GM10847 (cell line): ENCODE data around the gene PRUNE2.

Source experiments
- POLR2A ChIP-seq: IDR thresholded peaks from 2 replicates; pipeline ENCODE4 v1.6.1; 2011; ENCODE audit not compliant: insufficient read length; ENCODE audit errors: extremely low read depth

PRUNE2 gene

GRCh38 chr9:76904661-76905457, 1.1 kb downstream of the PRUNE2 start:
- no peak for TF ChIP-seq POLR2A

GRCh38 chr9:76902395-76902794, 3.5 kb downstream of the PRUNE2 start:
- TF ChIP-seq POLR2A, result no peak

GRCh38 chr9:76901801-76902200, 4.1 kb downstream of the PRUNE2 start:
- no peak for TF ChIP-seq POLR2A

GRCh38 chr9:76900884-76901440, 5.0 kb downstream of the PRUNE2 start:
- no peak for TF ChIP-seq POLR2A

- no peak for TF ChIP-seq POLR2A
These were observed 7.1 kb downstream of the PRUNE2 start for GRCh38 chr9:76898786-76899185.

GRCh38 chr9:76897804-76898525, 7.9 kb downstream of the PRUNE2 start:
- TF ChIP-seq POLR2A, result no peak

- TF ChIP-seq POLR2A, result no peak
These were observed 9.9 kb downstream of the PRUNE2 start for GRCh38 chr9:76896035-76896434.

- TF ChIP-seq POLR2A, result no peak
These were observed 10.7 kb downstream of the PRUNE2 start for GRCh38 chr9:76895186-76895585.

- no peak for TF ChIP-seq POLR2A
These were observed 11.7 kb downstream of the PRUNE2 start for GRCh38 chr9:76894198-76894597.

- no peak for TF ChIP-seq POLR2A
These were observed 12.4 kb downstream of the PRUNE2 start for GRCh38 chr9:76893395-76893932.

- no peak for TF ChIP-seq POLR2A
These were observed 14.0 kb downstream of the PRUNE2 start for GRCh38 chr9:76891874-76892273.

- TF ChIP-seq POLR2A, result no peak
These were observed 14.6 kb downstream of the PRUNE2 start for GRCh38 chr9:76891279-76891678.

GRCh38 chr9:76887951-76888350, 18.0 kb downstream of the PRUNE2 start:
- TF ChIP-seq POLR2A, result no peak

GRCh38 chr9:76887003-76887821, 18.7 kb downstream of the PRUNE2 start:
- TF ChIP-seq POLR2A, result no peak

- no peak for TF ChIP-seq POLR2A
These were observed 19.6 kb downstream of the PRUNE2 start for GRCh38 chr9:76886318-76886717.
